HCT116 (cell line): Measurements from ENCODE around the gene COBLL1. TPM values are rescaled to one million over a fixed set of nuclear protein-coding genes. Genes with fewer than 3 reads are reported as not detected.
A peak's percentile ranks its signal among the peaks of the same experiment; 100 is the strongest.

Experiments used
- ATAC-seq: fragments of 200-7000 bp; cut with Tn5 transposase; 2 replicates; pipeline ENCODE4 v1.9.1; 2020; ENCODE audit warnings: mild to moderate bottlenecking, moderate library complexity
- BruUV-seq: library from RNA; stranded (reverse); fragments of 400-500 nt; replicated peaks from 2 replicates; lab custom pipeline; 2021; lab: Mats Ljungman, UMichigan
- CTCF ChIA-PET: fragments of 300-600 bp; sonication (Branson Sonifier 250); formaldehyde crosslinking; loops from one replicate; lab custom pipeline; 2021; ENCODE audit warnings: antibody characterized with exemption; lab: Charles Lee
- POLR2A ChIA-PET: fragments of 300-600, 350-600 bp; sonication (Branson Sonifier 250); formaldehyde crosslinking; loops from one replicate; lab custom pipeline; 2021; ENCODE audit warnings: antibody characterized with exemption; lab: Charles Lee
- RAD21 ChIA-PET, 2 experiments: fragments of 300-600 bp; sonication (Branson Sonifier 250); formaldehyde crosslinking; loops; one replicate each; lab custom pipeline; 2023; ENCODE audit warnings: low total read pairs in 2 of 2; ENCODE audit not compliant: uncharacterized antibody in 2 of 2, unreplicated experiment in 2 of 2, low non-redundant PET in 1 of 2; lab: Charles Lee
- DNase-seq: peaks from one replicate; pipeline ENCODE4 v3.0.0-alpha.2; 2010; ENCODE audit warnings: low read depth, low spot score
- H2AFZ ChIP-seq: fragments of 200-600 bp; shearing (Covaris generic), sonication (generic); 2 replicates; pipeline ENCODE4 v1.6.1; 2017; ENCODE audit warnings: low read depth, mixed run types, mixed read lengths, antibody characterized with exemption, low read length; ENCODE audit not compliant: poor library complexity, severe bottlenecking
- H3K27ac ChIP-seq: 2 replicates; pipeline ENCODE4 v1.5.1; 2012; ENCODE audit warnings: low read depth, low read length
- H3K27me3 ChIP-seq: fragments of 200-600 bp; sonication (generic); 2 replicates; pipeline ENCODE4 v1.6.1; 2016; ENCODE audit warnings: mixed run types, low read length, mixed read lengths; ENCODE audit not compliant: insufficient read depth
- H3K36me3 ChIP-seq, 2 experiments: fragments of 200-500 bp in 1 of 2; fragments of 200-600 bp in 1 of 2; sonication (Bioruptor generic) in 1 of 2; sonication (generic) in 1 of 2; 2 replicates each; pipeline versions ENCODE4 v1.5.1 to v1.6.1; 2014 to 2016; ENCODE audit warnings: low read length in 2 of 2, inconsistent platforms in 1 of 2, mixed read lengths in 1 of 2, mixed run types in 1 of 2; ENCODE audit not compliant: insufficient read depth in 2 of 2, control insufficient read depth in 1 of 2
- H3K4me1 ChIP-seq, 2 experiments: fragments of 200-600 bp in 1 of 2; sonication (generic) in 1 of 2; 2 replicates each; pipeline versions ENCODE4 v1.5.1 to v1.6.1; 2012 to 2017; ENCODE audit warnings: low read length in 2 of 2, inconsistent platforms in 1 of 2, mild to moderate bottlenecking in 1 of 2, mixed read lengths in 1 of 2, mixed run types in 1 of 2, moderate library complexity in 1 of 2; ENCODE audit not compliant: insufficient read depth in 2 of 2, control insufficient read depth in 1 of 2
- H3K4me2 ChIP-seq: fragments of 200-600 bp; sonication (generic); 2 replicates; pipeline ENCODE4 v1.6.1; 2017; ENCODE audit warnings: mixed run types, low read length, mixed read lengths
- H3K4me3 ChIP-seq, 2 experiments: fragments of 200-600 bp in 1 of 2; sonication (generic) in 1 of 2; replicated peaks in 1 of 2; 2 replicates each; pipeline ENCODE4 v1.5.1; 2011 to 2016; ENCODE audit warnings: low read length in 2 of 2, control low read depth in 1 of 2, low read depth in 1 of 2, mild to moderate bottlenecking in 1 of 2, mixed read lengths in 1 of 2, mixed run types in 1 of 2
- H3K79me2 ChIP-seq: fragments of 200-600 bp; sonication (generic); 2 replicates; pipeline ENCODE4 v1.6.1; 2017; ENCODE audit warnings: mild to moderate bottlenecking, mixed run types, low read length, moderate library complexity, mixed read lengths; ENCODE audit not compliant: insufficient read depth
- H3K9ac ChIP-seq: fragments of 200-600 bp; sonication (generic); 2 replicates; pipeline ENCODE4 v1.6.1; 2016; ENCODE audit warnings: low read length, mixed read lengths
- H3K9me2 ChIP-seq: fragments of 200-600 bp; sonication (generic), shearing (Covaris generic); 2 replicates; pipeline ENCODE4 v1.6.1; 2017; ENCODE audit warnings: mixed run types, mild to moderate bottlenecking, moderate library complexity; ENCODE audit not compliant: insufficient read depth
- H3K9me3 ChIP-seq, 2 experiments: fragments of 200-500 bp in 1 of 2; fragments of 200-600 bp in 1 of 2; sonication (Bioruptor generic) in 1 of 2; sonication (generic) in 1 of 2; 2 replicates each; pipeline ENCODE4 v1.6.1; 2014 to 2017; ENCODE audit warnings: low read length in 2 of 2, mixed read lengths in 2 of 2, inconsistent platforms in 1 of 2, low read depth in 1 of 2, mild to moderate bottlenecking in 1 of 2, mixed run types in 1 of 2, moderate library complexity in 1 of 2; ENCODE audit not compliant: control insufficient read depth in 1 of 2, insufficient read depth in 1 of 2
- H4K20me1 ChIP-seq: fragments of 200-600 bp; sonication (generic), shearing (Covaris generic); 2 replicates; pipeline ENCODE4 v1.6.1; 2017; ENCODE audit warnings: mixed run types, mild to moderate bottlenecking, moderate library complexity; ENCODE audit not compliant: insufficient read depth
- CBX3 ChIP-seq: IDR thresholded peaks from 2 replicates; pipeline ENCODE4 v1.6.1; 2012; ENCODE audit warnings: low read depth
- CEBPB ChIP-seq: IDR thresholded peaks from 2 replicates; pipeline ENCODE4 v1.6.1; 2012; ENCODE audit warnings: low read depth
- EGR1 ChIP-seq: IDR thresholded peaks from 2 replicates; pipeline ENCODE4 v1.6.1; 2012; ENCODE audit warnings: low read depth
- EZH2 ChIP-seq: fragments of 200-600 bp; sonication (generic); IDR thresholded peaks from 2 replicates; pipeline ENCODE4 v1.6.1; 2017; ENCODE audit warnings: antibody characterized with exemption, mixed run types
- EZH2phosphoT487 ChIP-seq: fragments of 200-600 bp; IDR thresholded peaks from 2 replicates; pipeline ENCODE4 v1.6.1; 2018; ENCODE audit warnings: antibody characterized with exemption, borderline replicate concordance
- MAX ChIP-seq: IDR thresholded peaks from 2 replicates; pipeline ENCODE4 v1.6.1; 2012
- POLR2AphosphoS5 ChIP-seq: IDR thresholded peaks from 2 replicates; pipeline ENCODE4 v1.6.1; 2011; ENCODE audit warnings: mild to moderate bottlenecking, low read depth, low read length, moderate library complexity
- SIN3A ChIP-seq: IDR thresholded peaks from 2 replicates; pipeline ENCODE4 v1.6.1; 2012; ENCODE audit warnings: low read depth
- SP1 ChIP-seq: IDR thresholded peaks from 2 replicates; pipeline ENCODE4 v1.6.1; 2012; ENCODE audit warnings: low read depth
- SRF ChIP-seq: IDR thresholded peaks from 2 replicates; pipeline ENCODE4 v1.6.1; 2012; ENCODE audit warnings: low read depth
- TCF7L2 ChIP-seq: IDR thresholded peaks from 2 replicates; pipeline ENCODE4 v1.7.0; 2011; ENCODE audit warnings: borderline replicate concordance, inconsistent platforms; ENCODE audit not compliant: insufficient read depth, insufficient read length; ENCODE audit errors: extremely low read depth
- ZBTB33 ChIP-seq: IDR thresholded peaks from 2 replicates; pipeline ENCODE4 v1.6.1; 2011; ENCODE audit warnings: mild to moderate bottlenecking, low read length, moderate library complexity; ENCODE audit not compliant: insufficient replicate concordance; ENCODE audit errors: extremely low read depth
- ZFX ChIP-seq: fragments of 450-650 bp; IDR thresholded peaks from 2 replicates; pipeline ENCODE4 v1.6.1; 2017
- intact Hi-C: fragments of 100-400 bp; cut with micrococcal nuclease; formaldehyde crosslinking; loops from 2 replicates; pipeline ENCODE4 v1.10.0; 2022
- total RNA-seq: library from RNA; stranded (reverse); gene quantifications from one replicate; pipeline ENCODE4 v1.2.1, GENCODE V29; 2021; ENCODE audit not compliant: unreplicated experiment

The COBLL1 gene
- total RNA-seq, 1 experiment from 2014 or later = 3.6 TPM

- Histone ChIP-seq H3K9ac (no peak overlapping the region), H3K36me3 (no peaks in the 10 kb centered on the region), H3K79me2 (no peaks in the 10 kb centered on the region), H3K27ac (no peak overlapping the region), H3K27me3 (no peaks in the 10 kb centered on the region), H3K4me3 (no peak overlapping the region), H3K4me2 (no peak overlapping the region), H4K20me1 (no peaks in the 10 kb centered on the region), H3K9me2 (no peaks in the 10 kb centered on the region), H3K4me1 (no peaks in the 10 kb centered on the region), H3K9me3 (no peaks in the 10 kb centered on the region), H2AFZ (peak overlapping the region; percentile 30)
- POLR2A ChIA-PET = no interaction called here
- TF ChIP-seq TCF7L2 = no peak
- no peak for TF ChIP-seq SP1
- no peak for TF ChIP-seq SIN3A
- no peak for TF ChIP-seq MAX
- TF ChIP-seq EZH2 = no peak
- TF ChIP-seq ZBTB33 = no peak
- no peak for TF ChIP-seq EZH2phosphoT487
- TF ChIP-seq POLR2AphosphoS5 = no peak
- TF ChIP-seq CBX3 = no peak
- no peak for TF ChIP-seq ZFX
- TF ChIP-seq SRF = no peak
- TF ChIP-seq CEBPB = no peak
- no peak for TF ChIP-seq EGR1
- BruUV-seq = no TSS peak
- CTCF ChIA-PET = no interaction called here
- DNase-seq (no peak), ATAC-seq (no peak)
- intact Hi-C loops = no loop called here
- RAD21 ChIA-PET = no interaction called here
These were observed 6.5 kb upstream of the COBLL1 start for GRCh38 chr2:164847981-164848741.
